ENCODE measurements around the gene CDH4. TPM values are rescaled to one million over a fixed set of nuclear protein-coding genes. Genes with fewer than 3 reads are reported as not detected.

CDH4 gene
- total and polyA plus RNA-seq, 2 donors (not counting 1 experiment from before 2014, with no cell fraction given): not detected

DNA sequence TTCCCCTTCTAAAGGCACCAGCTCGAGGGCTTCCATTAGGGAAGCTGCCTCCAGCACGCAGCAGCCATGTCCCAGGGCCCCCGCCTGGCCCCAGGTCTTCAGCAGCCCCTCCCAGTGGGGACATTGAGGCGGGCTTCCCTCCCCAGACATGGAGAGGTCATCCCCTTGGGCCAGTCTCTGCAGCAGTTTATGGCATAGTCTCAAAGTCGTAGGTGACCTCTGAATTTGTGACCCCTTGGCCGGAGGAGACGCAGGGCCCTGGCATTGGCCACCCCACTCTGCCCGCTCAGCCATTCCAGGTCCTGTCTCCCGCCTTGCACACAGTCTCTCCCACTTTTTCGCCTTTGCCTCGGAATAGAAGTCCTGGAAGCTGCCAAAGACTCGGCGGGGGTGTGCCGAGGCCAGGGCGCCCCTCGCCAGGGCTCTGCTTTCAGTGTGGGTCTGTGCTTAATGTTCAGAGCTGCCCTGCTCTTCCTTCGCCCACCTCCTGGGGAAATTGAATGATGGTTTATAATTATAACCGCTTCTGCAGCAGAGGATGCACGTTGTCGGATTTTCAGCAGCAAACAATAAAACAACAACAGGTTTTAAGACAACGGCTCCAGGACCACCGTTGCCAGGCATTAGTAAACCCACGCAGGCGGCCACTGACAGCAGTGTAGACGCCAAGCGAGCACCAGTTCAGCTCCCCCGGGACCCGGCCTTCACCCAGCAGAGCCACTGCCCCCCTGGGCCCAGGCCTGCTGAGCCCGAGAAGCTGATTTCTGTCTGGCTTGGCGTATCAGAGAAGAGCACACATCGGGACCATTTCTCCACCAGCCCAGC is 626.6 kb downstream of the CDH4 start:
- Mint-ChIP-seq H3K27me3 (no peaks in the 10 kb centered on the region), H3K27ac (no peak overlapping the region), H3K4me3 (no peak overlapping the region), H3K4me1 (no peaks in the 10 kb centered on the region), H3K9me3 (ENCODE audit: insufficient read depth) (no peaks in the 10 kb centered on the region)
- no peak overlapping the region for H3K9ac ChIP-seq (ENCODE audit: low read length)
- ATAC-seq (ENCODE audit: low read depth): no peak
- H4K20me1 ChIP-seq (ENCODE audit: control insufficient read depth, insufficient read depth, low read length, poor library complexity, severe bottlenecking): no peaks in the 10 kb centered on the region
- no peak overlapping the region for H3K4me3 ChIP-seq (ENCODE audit: control extremely low read depth in 1 of 5, extremely low read depth in 1 of 5, insufficient read depth in 1 of 5, low read depth in 2 of 5, low read length in 4 of 5)
- no peaks in the 10 kb centered on the region for H3K27me3 ChIP-seq (replicated peaks in 1 of 4; ENCODE audit: control extremely low read depth in 1 of 4, control insufficient read depth in 3 of 4, insufficient read depth in 4 of 4, low read length in 3 of 4)
- POLR2A ChIA-PET: no interaction called here
- no peak overlapping the region for H2AFZ ChIP-seq (ENCODE audit: insufficient read depth, low read depth, low read length, poor library complexity, severe bottlenecking)
- no peak overlapping the region for H3K4me2 ChIP-seq (replicated peaks; ENCODE audit: low read depth, low read length, poor library complexity, severe bottlenecking)
- H3K36me3 ChIP-seq (replicated peaks in 1 of 2; ENCODE audit: control extremely low read depth in 1 of 2, control insufficient read depth in 1 of 2, extremely low read depth in 1 of 2, insufficient read depth in 2 of 2, low read length in 1 of 2): no peaks in the 10 kb centered on the region
- H3K9me3 ChIP-seq (ENCODE audit: control extremely low read depth in 1 of 3, control insufficient read depth in 2 of 3, insufficient read depth in 1 of 3, low read length in 2 of 3): peaks cover 0 to 19% (median 0%) of the 10 kb centered on the region in 3 donors
- no peak overlapping the region for H3K27ac ChIP-seq (ENCODE audit: low read length in 2 of 2)
- 88% methylated on average over 26 of the region's 31 CpGs for WGBS (ENCODE audit: insufficient coverage)
- CTCF ChIA-PET: no interaction called here
- intact Hi-C loops (cut with micrococcal nuclease): no loop called here
- no peak for DNase-seq
- TF ChIP-seq EZH2 (IDR thresholded peaks at IDR 0.05; ENCODE audit: borderline replicate concordance, insufficient read depth, low read depth, low read length, poor library complexity, severe bottlenecking): no peak
- TF ChIP-seq, protein P1, sequence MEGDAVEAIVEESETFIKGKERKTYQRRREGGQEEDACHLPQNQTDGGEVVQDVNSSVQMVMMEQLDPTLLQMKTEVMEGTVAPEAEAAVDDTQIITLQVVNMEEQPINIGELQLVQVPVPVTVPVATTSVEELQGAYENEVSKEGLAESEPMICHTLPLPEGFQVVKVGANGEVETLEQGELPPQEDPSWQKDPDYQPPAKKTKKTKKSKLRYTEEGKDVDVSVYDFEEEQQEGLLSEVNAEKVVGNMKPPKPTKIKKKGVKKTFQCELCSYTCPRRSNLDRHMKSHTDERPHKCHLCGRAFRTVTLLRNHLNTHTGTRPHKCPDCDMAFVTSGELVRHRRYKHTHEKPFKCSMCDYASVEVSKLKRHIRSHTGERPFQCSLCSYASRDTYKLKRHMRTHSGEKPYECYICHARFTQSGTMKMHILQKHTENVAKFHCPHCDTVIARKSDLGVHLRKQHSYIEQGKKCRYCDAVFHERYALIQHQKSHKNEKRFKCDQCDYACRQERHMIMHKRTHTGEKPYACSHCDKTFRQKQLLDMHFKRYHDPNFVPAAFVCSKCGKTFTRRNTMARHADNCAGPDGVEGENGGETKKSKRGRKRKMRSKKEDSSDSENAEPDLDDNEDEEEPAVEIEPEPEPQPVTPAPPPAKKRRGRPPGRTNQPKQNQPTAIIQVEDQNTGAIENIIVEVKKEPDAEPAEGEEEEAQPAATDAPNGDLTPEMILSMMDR (IDR thresholded peaks at IDR 0.05): no peak
- no peaks in the 10 kb centered on the region for H3K79me2 ChIP-seq (ENCODE audit: control insufficient read depth, insufficient read depth, low read length)
- no peaks in the 10 kb centered on the region for H3K4me1 ChIP-seq (ENCODE audit: control insufficient read depth in 2 of 2, insufficient read depth in 2 of 2, low read length in 2 of 2)

- H2AFZ ChIP-seq (ENCODE audit: insufficient read depth, low read depth, low read length, poor library complexity, severe bottlenecking): no peak overlapping the region
- POLR2A ChIA-PET: no interaction called here
- H3K9ac ChIP-seq (ENCODE audit: low read length): no peak overlapping the region
- H3K27me3 ChIP-seq (replicated peaks in 1 of 4; ENCODE audit: control extremely low read depth in 1 of 4, control insufficient read depth in 3 of 4, insufficient read depth in 4 of 4, low read length in 3 of 4): no peaks in the 10 kb centered on the region
- CTCF ChIA-PET: no interaction called here
- Mint-ChIP-seq H3K9me3 (ENCODE audit: insufficient read depth) (no peaks in the 10 kb centered on the region), H3K27ac (no peak overlapping the region), H3K27me3 (no peaks in the 10 kb centered on the region), H3K4me1 (no peaks in the 10 kb centered on the region), H3K4me3 (no peak overlapping the region)
- H3K79me2 ChIP-seq (ENCODE audit: control insufficient read depth, insufficient read depth, low read length): no peaks in the 10 kb centered on the region
- no peaks in the 10 kb centered on the region for H4K20me1 ChIP-seq (ENCODE audit: control insufficient read depth, insufficient read depth, low read length, poor library complexity, severe bottlenecking)
- H3K27ac ChIP-seq (ENCODE audit: low read length in 2 of 2): no peak overlapping the region
- ATAC-seq (ENCODE audit: low read depth) (no peak), DNase-seq (no peak)
- intact Hi-C loops (cut with micrococcal nuclease): no loop called here
- no peak overlapping the region for H3K4me2 ChIP-seq (replicated peaks; ENCODE audit: low read depth, low read length, poor library complexity, severe bottlenecking)
- peaks cover 0 to 20% (median 0%) of the 10 kb centered on the region in 3 donors for H3K9me3 ChIP-seq (ENCODE audit: control extremely low read depth in 1 of 3, control insufficient read depth in 2 of 3, insufficient read depth in 1 of 3, low read length in 2 of 3)
- WGBS (ENCODE audit: insufficient coverage): 92% methylated on average over 7 of the region's 10 CpGs
- TF ChIP-seq EZH2 (IDR thresholded peaks at IDR 0.05; ENCODE audit: borderline replicate concordance, insufficient read depth, low read depth, low read length, poor library complexity, severe bottlenecking): no peak
- TF ChIP-seq, protein P1 (IDR thresholded peaks at IDR 0.05): no peak
- H3K4me3 ChIP-seq (ENCODE audit: control extremely low read depth in 1 of 5, extremely low read depth in 1 of 5, insufficient read depth in 1 of 5, low read depth in 2 of 5, low read length in 4 of 5): no peak overlapping the region
- no peaks in the 10 kb centered on the region for H3K4me1 ChIP-seq (ENCODE audit: control insufficient read depth in 2 of 2, insufficient read depth in 2 of 2, low read length in 2 of 2)
- H3K36me3 ChIP-seq (replicated peaks in 1 of 2; ENCODE audit: control extremely low read depth in 1 of 2, control insufficient read depth in 1 of 2, extremely low read depth in 1 of 2, insufficient read depth in 2 of 2, low read length in 1 of 2): no peaks in the 10 kb centered on the region
These were observed 627.2 kb downstream of the CDH4 start for GRCh38 chr20:61879303-61879620.

Data from B cell (primary cell).